GM23338 (cell line): ENCODE data around the gene SPCS2.

ENCODE experiments used
- CREB1 ChIP-seq: fragments of 250-450 bp; sonication (Bioruptor Pico); IDR thresholded peaks from 2 replicates; pipeline ENCODE4 v1.5.0; 2020; ENCODE audit warnings: low read depth, mild to moderate bottlenecking, moderate library complexity
- CTCF ChIP-seq, 2 experiments: fragments of 200-600 bp in 1 of 2; sonication (generic) in 1 of 2; conservative IDR thresholded peaks; 2 replicates each; pipeline versions ENCODE4 v1.5.1 to v1.6.1; 2016 to 2017; ENCODE audit warnings: antibody characterized with exemption in 2 of 2, low read depth in 2 of 2, mild to moderate bottlenecking in 2 of 2, moderate library complexity in 1 of 2
- ETS1 ChIP-seq: IDR thresholded peaks from 2 replicates; pipeline ENCODE4 v1.6.1; 2016; ENCODE audit warnings: antibody characterized with exemption
- EZH2 ChIP-seq: fragments of 200-600 bp; sonication (generic); IDR thresholded peaks from one replicate; pipeline ENCODE4 v1.8.0; 2017; ENCODE audit warnings: antibody characterized with exemption, mild to moderate bottlenecking, low read depth; ENCODE audit not compliant: unreplicated experiment
- EZH2phosphoT487 ChIP-seq: fragments of 200-600 bp; sonication (generic); IDR thresholded peaks from one replicate; pipeline ENCODE4 v1.8.1; 2018; ENCODE audit warnings: antibody characterized with exemption; ENCODE audit not compliant: unreplicated experiment
- JUNB ChIP-seq: IDR thresholded peaks from one replicate; pipeline ENCODE4 v1.6.1; 2016; ENCODE audit warnings: antibody characterized with exemption; ENCODE audit not compliant: unreplicated experiment
- NANOG ChIP-seq: IDR thresholded peaks from 2 replicates; pipeline ENCODE4 v1.6.1; 2016; ENCODE audit warnings: antibody characterized with exemption, borderline replicate concordance
- POLR2AphosphoS5 ChIP-seq: IDR thresholded peaks from 2 replicates; pipeline ENCODE4 v1.6.1; 2016; ENCODE audit warnings: antibody characterized with exemption, low read depth
- REST ChIP-seq: IDR thresholded peaks from one replicate; pipeline ENCODE4 v1.6.1; 2018; ENCODE audit warnings: antibody characterized with exemption; ENCODE audit not compliant: unreplicated experiment
- STAT1 ChIP-seq: IDR thresholded peaks from one replicate; pipeline ENCODE4 v1.6.1; 2016; ENCODE audit warnings: antibody characterized with exemption; ENCODE audit not compliant: unreplicated experiment
- ZNF114 ChIP-seq: fragments of 250-450 bp; sonication (Bioruptor Pico); IDR thresholded peaks from 2 replicates; pipeline ENCODE4 v1.5.0; 2020; ENCODE audit warnings: mild to moderate bottlenecking, moderate library complexity
- ZNF331 ChIP-seq: fragments of 250-450 bp; sonication (Bioruptor Pico); IDR thresholded peaks from 2 replicates; pipeline ENCODE4 v1.5.0; 2020; ENCODE audit warnings: low read depth, mild to moderate bottlenecking, moderate library complexity
- ZNF462 ChIP-seq: fragments of 250-450 bp; sonication (Bioruptor Pico); IDR thresholded peaks from 2 replicates; pipeline ENCODE4 v1.5.0; 2020; ENCODE audit warnings: mild to moderate bottlenecking, moderate library complexity

- TF ChIP-seq CTCF (conservative IDR thresholded peaks at IDR 0.05; ENCODE audit: low read depth in 2 of 2), result no peak
- no peak for TF ChIP-seq REST
- no peak for TF ChIP-seq JUNB
- no peak for TF ChIP-seq EZH2phosphoT487
- TF ChIP-seq POLR2AphosphoS5, result no peak
- TF ChIP-seq NANOG, result no peak
- TF ChIP-seq EZH2, result no peak
- TF ChIP-seq CREB1 (CRISPR knock-in tag), result no peak
- no peak for TF ChIP-seq ZNF331
- no peak for TF ChIP-seq ETS1
- TF ChIP-seq ZNF114 (CRISPR knock-in tag), result no peak
- no peak for TF ChIP-seq ZNF462
- no peak for TF ChIP-seq STAT1
Observed at GRCh38 chr11:74926304-74927030, 22.6 kb upstream of the SPCS2 start.
